Keratinocyte (primary cell): Measurements from ENCODE around the gene MAST1.

Source experiments
- CTCF ChIP-seq, 3 experiments: IDR thresholded peaks in 1 of 3; conservative IDR thresholded peaks in 1 of 3; optimal IDR thresholded peaks in 1 of 3; 2 replicates in 2 of 3; 3 replicates in 1 of 3; pipeline versions ENCODE3 to v1.5.1; 2011; ENCODE audit warnings: low read length in 3 of 3, mild to moderate bottlenecking in 3 of 3, moderate library complexity in 2 of 3, control low read depth in 1 of 3, inconsistent platforms in 1 of 3; ENCODE audit not compliant: insufficient read depth in 2 of 3; ENCODE audit errors: extremely low read depth in 1 of 3
- EZH2 ChIP-seq: IDR thresholded peaks from one replicate; pipeline ENCODE4 v1.6.1; 2012; ENCODE audit warnings: inconsistent platforms, mild to moderate bottlenecking, low read length, moderate library complexity

GRCh38 chr19:12792051-12792852 lies 46.1 kb upstream of the MAST1 start:
- no peak for TF ChIP-seq CTCF (optimal IDR thresholded peaks at IDR 0.05 in 1 of 3, IDR thresholded peaks at IDR 0.05 in 1 of 3, conservative IDR thresholded peaks at IDR 0.05 in 1 of 3; ENCODE audit: extremely low read depth in 1 of 3, insufficient read depth in 2 of 3, low read length in 3 of 3)
- no peak for TF ChIP-seq EZH2
